ENCODE measurements around the gene CYP3A5.

Gene CYP3A5

DNA sequence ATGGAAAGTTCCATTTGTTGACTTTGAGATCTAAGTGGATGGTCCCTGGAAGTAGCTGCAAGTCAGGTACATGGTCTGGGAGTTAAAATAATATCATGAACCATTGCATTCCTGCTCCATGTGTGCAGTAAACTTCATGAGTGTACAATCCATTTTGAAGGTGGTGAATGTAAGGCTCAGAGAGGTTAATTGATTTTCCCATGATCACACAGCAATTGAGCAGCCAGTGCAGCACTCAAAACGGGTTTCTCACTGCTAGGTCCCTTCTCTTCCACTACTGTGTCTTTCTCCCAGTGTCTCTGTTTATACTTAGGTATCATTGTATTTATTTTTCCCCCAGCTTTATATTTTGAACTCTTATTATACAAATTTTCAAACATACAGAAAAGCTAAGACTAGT lies 53.1 kb downstream of the CYP3A5 start:
- no peak overlapping the region for H3K4me3 ChIP-seq (ENCODE audit: control insufficient read depth, low read depth, low read length)
- no peak for DNase-seq (ENCODE audit: low read depth)
- TF ChIP-seq CTCF (conservative IDR thresholded peaks at IDR 0.05; ENCODE audit: control insufficient read depth, insufficient read depth, low read depth, low read length), result no peak

GRCh38 chr7:99625961-99626360 lies 53.8 kb downstream of the CYP3A5 start:
- no peak for DNase-seq (ENCODE audit: low read depth)
- no peak for TF ChIP-seq CTCF (conservative IDR thresholded peaks at IDR 0.05; ENCODE audit: control insufficient read depth, insufficient read depth, low read depth, low read length)
- H3K4me3 ChIP-seq (ENCODE audit: control insufficient read depth, low read depth, low read length), result no peak overlapping the region

GRCh38 chr7:99625321-99625720 lies 54.5 kb downstream of the CYP3A5 start:
- no peak for DNase-seq (ENCODE audit: low read depth)
- H3K4me3 ChIP-seq (ENCODE audit: control insufficient read depth, low read depth, low read length), result no peak overlapping the region
- no peak for TF ChIP-seq CTCF (conservative IDR thresholded peaks at IDR 0.05; ENCODE audit: control insufficient read depth, insufficient read depth, low read depth, low read length)

DNA sequence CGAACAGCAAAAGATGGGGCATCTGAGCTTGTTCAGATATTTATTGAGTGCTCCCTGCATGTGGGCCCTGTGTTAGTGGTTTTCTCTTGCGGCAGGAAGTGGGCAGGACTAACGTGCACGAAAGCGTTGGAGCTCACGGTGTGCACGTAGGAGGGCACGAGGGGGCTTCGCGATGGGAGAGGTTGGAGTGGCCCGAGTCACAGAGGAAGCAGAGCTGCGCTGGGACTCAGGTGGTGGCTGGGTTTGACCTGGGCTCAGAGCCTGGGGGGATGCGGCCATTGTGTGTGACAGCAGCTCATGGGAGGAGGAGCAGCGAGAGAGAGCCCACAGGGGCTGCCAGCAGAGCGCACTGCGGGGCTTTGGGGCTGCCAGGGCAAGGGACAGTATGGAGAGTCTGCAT lies 55.3 kb downstream of the CYP3A5 start:
- no peak for DNase-seq (ENCODE audit: low read depth)
- TF ChIP-seq CTCF (conservative IDR thresholded peaks at IDR 0.05; ENCODE audit: control insufficient read depth, insufficient read depth, low read depth, low read length), result no peak
- H3K4me3 ChIP-seq (ENCODE audit: control insufficient read depth, low read depth, low read length), result no peak overlapping the region

- no peak for DNase-seq (ENCODE audit: low read depth)
- H3K4me3 ChIP-seq (ENCODE audit: control insufficient read depth, low read depth, low read length), result no peak overlapping the region
- no peak for TF ChIP-seq CTCF (conservative IDR thresholded peaks at IDR 0.05; ENCODE audit: control insufficient read depth, insufficient read depth, low read depth, low read length)
Observed at GRCh38 chr7:99623702-99624447, 55.9 kb downstream of the CYP3A5 start.

DNA sequence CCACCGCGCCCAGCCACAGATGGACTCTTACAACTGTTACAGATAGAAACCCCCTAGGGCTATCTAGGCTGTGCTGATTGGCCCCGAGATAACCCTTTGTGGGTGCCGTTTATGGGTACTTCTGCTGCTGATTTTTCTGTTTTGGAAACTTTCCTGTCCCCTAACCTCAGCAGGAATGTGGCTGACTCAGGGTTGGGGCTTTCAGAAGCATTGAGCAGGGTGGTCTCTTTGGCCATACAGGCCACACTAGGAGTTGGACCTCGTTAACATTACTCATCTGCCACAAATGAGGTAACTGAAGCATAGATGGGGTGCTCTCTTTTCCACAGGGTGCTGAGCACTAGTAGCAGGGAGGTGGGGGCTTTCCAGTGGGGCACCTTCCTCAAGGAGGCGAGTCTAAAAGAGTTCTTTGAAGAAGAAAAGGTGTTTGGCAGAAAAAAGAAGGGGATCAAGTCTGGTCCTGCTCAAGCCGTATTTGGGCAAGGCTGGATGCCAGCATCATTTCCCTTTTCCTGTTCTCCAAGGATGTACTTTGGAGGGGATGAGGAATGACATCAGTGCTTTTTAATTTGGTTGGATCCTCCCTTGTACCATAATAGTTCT lies 56.6 kb downstream of the CYP3A5 start:
- TF ChIP-seq CTCF (conservative IDR thresholded peaks at IDR 0.05; ENCODE audit: control insufficient read depth, insufficient read depth, low read depth, low read length), result no peak
- H3K4me3 ChIP-seq (ENCODE audit: control insufficient read depth, low read depth, low read length), result no peak overlapping the region
- DNase-seq (ENCODE audit: low read depth), result no peak

Data from fibroblast of mammary gland (primary cell).